Tibial nerve (tissue), 4 donors: ENCODE results near the gene RAB24. TPM values are rescaled to one million over a fixed set of nuclear protein-coding genes. Genes with fewer than 3 reads are reported as not detected.

Experiments used
- DNase-seq, 2 donors: peaks; one replicate each; pipeline ENCODE4 v3.0.0-alpha.2; 2019; ENCODE audit warnings: low spot score in 2 of 2
- H3K27ac ChIP-seq, 4 donors: fragments of 200-600 bp; sonication (generic) in 3 of 4; one replicate each; pipeline ENCODE4 v1.5.1; 2017 to 2019; ENCODE audit warnings: mild to moderate bottlenecking in 1 of 4
- H3K27me3 ChIP-seq, 2 donors: fragments of 200-600 bp; sonication (generic) in 1 of 2; one replicate each; pipeline versions ENCODE4 v1.5.1 to v1.6.0; 2017 to 2019
- H3K36me3 ChIP-seq, 3 donors: fragments of 200-600 bp; sonication (generic); one replicate each; pipeline ENCODE4 v1.5.1; 2018 to 2019
- H3K4me1 ChIP-seq, 4 donors: fragments of 200-600 bp; sonication (generic) in 3 of 4; one replicate each; pipeline ENCODE4 v1.5.1; 2017 to 2019
- H3K4me3 ChIP-seq, 4 donors: fragments of 200-600 bp; sonication (generic) in 3 of 4; one replicate each; pipeline ENCODE4 v1.5.1; 2017 to 2019; ENCODE audit warnings: mild to moderate bottlenecking in 1 of 4, moderate library complexity in 1 of 4
- H3K9me3 ChIP-seq, 4 donors: fragments of 200-600 bp; sonication (generic) in 3 of 4; one replicate each; pipeline ENCODE4 v1.5.1; 2017 to 2019
- EP300 ChIP-seq, 2 donors: sonication (generic); formaldehyde crosslinking; IDR thresholded peaks; one replicate each; pipeline ENCODE4 v1.6.1; 2017; ENCODE audit warnings: antibody characterized with exemption in 2 of 2, mild to moderate bottlenecking in 1 of 2
- POLR2A ChIP-seq, 2 donors: fragments of 450-650 bp; IDR thresholded peaks; one replicate each; pipeline ENCODE4 v1.6.1; 2017; ENCODE audit warnings: antibody characterized with exemption in 2 of 2, mild to moderate bottlenecking in 2 of 2, moderate library complexity in 2 of 2
- WGBS, 2 donors: methylation state at CpG; one replicate each; pipeline ENCODE4 v1.1.5; 2018; 5-methylcytosine and 5-hydroxymethylcytosine counted together
- total RNA-seq, 4 donors: library from RNA; depleted of rRNA; stranded (reverse); fragments of >200 nt; gene quantifications; one replicate each; pipeline ENCODE4 v1.1.0, GENCODE V29; 2016
- TF ChIP-seq, protein P1 (sequence below), 5 experiments: fragments of 200-600 bp in 3 of 5; fragments of 450-650 bp in 2 of 5; sonication (generic) in 3 of 5; IDR thresholded peaks; one replicate each; pipeline ENCODE4 v1.5.1; 2016 to 2019; ENCODE audit warnings: antibody characterized with exemption in 5 of 5, mild to moderate bottlenecking in 3 of 5, moderate library complexity in 2 of 5

Gene RAB24
- total RNA-seq, 4 donors from 2014 or later: 24.1 to 56.7 (median 35.4) TPM

- 93 to 95% methylated on average over 11 to 12 of the region's 12 CpGs for WGBS, 2 donors
- no peak for DNase-seq
Observed at GRCh38 chr5:177293819-177294581, 9.5 kb downstream of the RAB24 start.

DNA sequence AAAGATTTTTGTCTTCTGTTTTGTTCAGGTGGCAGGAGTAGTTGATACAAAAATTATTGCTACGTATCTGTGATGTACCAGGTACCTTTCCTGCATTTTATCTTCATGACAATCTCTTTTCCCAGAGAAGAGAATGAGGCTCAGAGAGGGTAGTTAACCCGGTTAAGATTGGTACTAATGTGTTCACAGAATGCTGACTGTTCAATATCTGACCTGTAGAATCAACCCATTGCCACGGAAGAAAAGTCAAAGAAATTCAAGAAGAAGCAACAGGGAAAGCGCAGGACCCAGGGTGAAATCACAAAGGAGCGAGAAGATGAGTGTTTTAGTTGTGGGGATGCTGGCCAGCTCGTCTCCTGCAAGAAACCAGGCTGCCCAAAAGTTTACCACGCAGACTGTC, 11.8 kb downstream of the RAB24 start:
- peaks cover 0 to 11% (median 5%) of the 10 kb centered on the region in 4 donors for H3K4me1 ChIP-seq
- TF ChIP-seq POLR2A (IDR thresholded peaks at IDR 0.05) (no peak), EP300 (IDR thresholded peaks at IDR 0.05) (no peak)
- TF ChIP-seq, protein P1, sequence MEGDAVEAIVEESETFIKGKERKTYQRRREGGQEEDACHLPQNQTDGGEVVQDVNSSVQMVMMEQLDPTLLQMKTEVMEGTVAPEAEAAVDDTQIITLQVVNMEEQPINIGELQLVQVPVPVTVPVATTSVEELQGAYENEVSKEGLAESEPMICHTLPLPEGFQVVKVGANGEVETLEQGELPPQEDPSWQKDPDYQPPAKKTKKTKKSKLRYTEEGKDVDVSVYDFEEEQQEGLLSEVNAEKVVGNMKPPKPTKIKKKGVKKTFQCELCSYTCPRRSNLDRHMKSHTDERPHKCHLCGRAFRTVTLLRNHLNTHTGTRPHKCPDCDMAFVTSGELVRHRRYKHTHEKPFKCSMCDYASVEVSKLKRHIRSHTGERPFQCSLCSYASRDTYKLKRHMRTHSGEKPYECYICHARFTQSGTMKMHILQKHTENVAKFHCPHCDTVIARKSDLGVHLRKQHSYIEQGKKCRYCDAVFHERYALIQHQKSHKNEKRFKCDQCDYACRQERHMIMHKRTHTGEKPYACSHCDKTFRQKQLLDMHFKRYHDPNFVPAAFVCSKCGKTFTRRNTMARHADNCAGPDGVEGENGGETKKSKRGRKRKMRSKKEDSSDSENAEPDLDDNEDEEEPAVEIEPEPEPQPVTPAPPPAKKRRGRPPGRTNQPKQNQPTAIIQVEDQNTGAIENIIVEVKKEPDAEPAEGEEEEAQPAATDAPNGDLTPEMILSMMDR (IDR thresholded peaks at IDR 0.05): no peak
- H3K27ac ChIP-seq: no peak overlapping the region
- DNase-seq: no peak
- no peaks in the 10 kb centered on the region for H3K9me3 ChIP-seq
- H3K4me3 ChIP-seq: no peak overlapping the region
- H3K36me3 ChIP-seq: peaks cover 0 to 96% (median 19%) of the 10 kb centered on the region in 3 donors
- 93 to 96% methylated on average over 7 of the region's 7 CpGs for WGBS, 2 donors
- H3K27me3 ChIP-seq: no peaks in the 10 kb centered on the region

More at GRCh38 chr5:177293819-177294581, 9.5 kb downstream of the RAB24 start:
- peaks cover 0 to 76% (median 19%) of the 10 kb centered on the region in 3 donors for H3K36me3 ChIP-seq
- H3K4me3 ChIP-seq: no peak overlapping the region
- no peak overlapping the region for H3K27ac ChIP-seq
- TF ChIP-seq EP300 (IDR thresholded peaks at IDR 0.05) (no peak), POLR2A (IDR thresholded peaks at IDR 0.05) (no peak)
- TF ChIP-seq, protein P1 (IDR thresholded peaks at IDR 0.05): no peak
- H3K4me1 ChIP-seq: peaks cover 0 to 14% (median 5%) of the 10 kb centered on the region in 4 donors
- no peaks in the 10 kb centered on the region for H3K9me3 ChIP-seq
- no peaks in the 10 kb centered on the region for H3K27me3 ChIP-seq

GRCh38 chr5:177290816-177291596, 12.5 kb downstream of the RAB24 start:
- TF ChIP-seq POLR2A (IDR thresholded peaks at IDR 0.05): no peak
- TF ChIP-seq, protein P1 (IDR thresholded peaks at IDR 0.05): no peak
- TF ChIP-seq EP300 (IDR thresholded peaks at IDR 0.05): no peak
- Histone ChIP-seq H3K9me3 (no peaks in the 10 kb centered on the region), H3K4me3 (no peak overlapping the region), H3K27ac (no peak overlapping the region), H3K36me3 (peaks cover 0 to 96% (median 19%) of the 10 kb centered on the region in 3 donors), H3K27me3 (no peaks in the 10 kb centered on the region), H3K4me1 (peaks cover 0 to 4% (median under 1%) of the 10 kb centered on the region in 4 donors)
- 92 to 94% methylated on average over 12 of the region's 12 CpGs for WGBS, 2 donors
- DNase-seq: no peak

DNA sequence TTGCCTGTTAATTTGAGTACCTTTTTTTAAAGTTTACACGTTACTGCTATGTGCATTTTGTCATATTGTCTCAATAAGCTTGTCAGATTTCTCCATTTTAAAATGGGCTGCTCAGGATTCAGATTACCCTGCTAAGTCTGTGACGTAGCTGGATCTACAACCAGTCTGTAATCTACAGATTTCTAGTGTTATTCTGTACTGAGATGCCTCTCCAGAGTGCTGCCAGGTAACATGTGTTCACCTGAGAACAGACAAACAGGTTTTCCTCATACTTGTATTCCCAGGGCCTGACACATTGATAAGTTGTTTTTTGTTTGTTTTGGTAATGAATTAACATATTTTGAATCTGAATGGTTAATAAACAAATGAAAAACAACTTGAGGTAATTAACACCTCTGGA, 15.3 kb downstream of the RAB24 start:
- Histone ChIP-seq H3K36me3 (peaks cover 0 to 96% (median 15%) of the 10 kb centered on the region in 3 donors), H3K9me3 (no peaks in the 10 kb centered on the region), H3K4me1 (no peaks in the 10 kb centered on the region), H3K27me3 (no peaks in the 10 kb centered on the region), H3K4me3 (no peak overlapping the region), H3K27ac (no peak overlapping the region)
- TF ChIP-seq EP300 (IDR thresholded peaks at IDR 0.05) (no peak), POLR2A (IDR thresholded peaks at IDR 0.05) (no peak)
- TF ChIP-seq, protein P1 (IDR thresholded peaks at IDR 0.05): no peak
- DNase-seq: no peak
- WGBS, 2 donors: 82 to 83% methylated on average over 2 of the region's 2 CpGs

DNA sequence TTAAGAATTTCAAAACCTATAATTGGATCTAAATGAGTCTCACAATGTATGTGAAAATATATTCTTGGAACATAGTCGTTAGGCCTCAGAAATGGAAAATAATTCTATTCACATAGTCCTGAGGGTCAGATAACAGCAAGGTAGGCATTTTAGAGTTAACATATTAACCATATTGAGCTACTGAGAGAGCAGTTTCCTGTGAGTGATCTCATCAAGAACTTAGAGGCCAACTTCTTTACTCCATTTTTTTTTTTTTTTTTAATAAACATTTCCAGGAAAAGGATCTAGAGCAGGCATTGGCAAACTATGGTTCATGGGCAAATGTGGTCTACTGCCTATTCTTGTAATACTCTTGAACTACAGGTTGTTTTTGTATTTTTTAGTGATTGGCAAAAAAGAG, 26.6 kb downstream of the RAB24 start:
- Histone ChIP-seq H3K36me3 (peaks cover 0 to 77% (median 28%) of the 10 kb centered on the region in 3 donors), H3K9me3 (no peaks in the 10 kb centered on the region), H3K27me3 (no peaks in the 10 kb centered on the region), H3K4me3 (no peak overlapping the region), H3K27ac (peak overlapping the region in 1 of 4 donors; percentile 2), H3K4me1 (no peaks in the 10 kb centered on the region)
- DNase-seq: no peak
- TF ChIP-seq, protein P1 (IDR thresholded peaks at IDR 0.05): no peak
- TF ChIP-seq EP300 (IDR thresholded peaks at IDR 0.05): no peak
- TF ChIP-seq POLR2A (IDR thresholded peaks at IDR 0.05): no peak
- WGBS, 2 donors: 47 to 48% methylated on average over 1 of the region's 1 CpG
